ENCODE results near the gene HEATR5A. TPM values are rescaled to one million over a fixed set of nuclear protein-coding genes. Genes with fewer than 3 reads are reported as not detected.
"Not testable (repeated sequence)": the region's sequence is repeated elsewhere in the genome, so short reads cannot be mapped to it uniquely, and the experiment has no call there.

HEATR5A gene
- total RNA-seq, 4 donors from 2014 or later, result 14.2 to 26.6 (median 17.0) TPM

DNA sequence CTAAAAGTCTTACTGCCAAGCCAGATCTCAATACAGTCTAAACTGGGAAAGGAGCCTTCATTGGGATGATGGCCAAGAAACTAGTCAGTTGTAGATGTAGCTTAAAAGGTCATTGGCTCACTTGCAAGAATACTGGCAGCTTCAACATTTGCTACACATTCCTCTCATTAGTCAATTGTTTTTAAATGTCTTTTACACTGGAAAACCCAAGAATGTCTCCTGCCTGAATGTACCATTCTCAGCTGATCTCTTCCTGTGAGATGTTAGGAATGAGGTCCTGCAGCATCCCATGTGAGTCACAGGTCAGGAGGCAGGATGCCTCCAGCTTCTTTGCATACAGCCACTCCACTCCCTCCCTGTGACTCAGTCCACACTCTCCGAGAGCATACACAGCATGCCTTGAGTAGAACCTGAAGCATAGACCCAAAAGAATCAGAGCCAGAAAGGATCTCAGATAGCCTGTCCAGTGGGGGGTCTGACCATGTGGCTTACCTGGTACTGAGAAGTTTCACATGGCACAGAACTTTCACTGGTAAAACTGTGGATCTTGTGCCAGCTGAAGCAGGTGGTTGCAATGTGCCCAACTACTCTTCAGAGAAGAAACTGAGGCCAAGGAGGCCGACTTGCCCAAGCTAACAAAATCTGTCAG is 156.7 kb downstream of the HEATR5A start:
- intact Hi-C loops (cut with DNase I), result no loop called here
- H3K4me3 ChIP-seq, result no peak overlapping the region
- DNase-seq, result no peak

DNA sequence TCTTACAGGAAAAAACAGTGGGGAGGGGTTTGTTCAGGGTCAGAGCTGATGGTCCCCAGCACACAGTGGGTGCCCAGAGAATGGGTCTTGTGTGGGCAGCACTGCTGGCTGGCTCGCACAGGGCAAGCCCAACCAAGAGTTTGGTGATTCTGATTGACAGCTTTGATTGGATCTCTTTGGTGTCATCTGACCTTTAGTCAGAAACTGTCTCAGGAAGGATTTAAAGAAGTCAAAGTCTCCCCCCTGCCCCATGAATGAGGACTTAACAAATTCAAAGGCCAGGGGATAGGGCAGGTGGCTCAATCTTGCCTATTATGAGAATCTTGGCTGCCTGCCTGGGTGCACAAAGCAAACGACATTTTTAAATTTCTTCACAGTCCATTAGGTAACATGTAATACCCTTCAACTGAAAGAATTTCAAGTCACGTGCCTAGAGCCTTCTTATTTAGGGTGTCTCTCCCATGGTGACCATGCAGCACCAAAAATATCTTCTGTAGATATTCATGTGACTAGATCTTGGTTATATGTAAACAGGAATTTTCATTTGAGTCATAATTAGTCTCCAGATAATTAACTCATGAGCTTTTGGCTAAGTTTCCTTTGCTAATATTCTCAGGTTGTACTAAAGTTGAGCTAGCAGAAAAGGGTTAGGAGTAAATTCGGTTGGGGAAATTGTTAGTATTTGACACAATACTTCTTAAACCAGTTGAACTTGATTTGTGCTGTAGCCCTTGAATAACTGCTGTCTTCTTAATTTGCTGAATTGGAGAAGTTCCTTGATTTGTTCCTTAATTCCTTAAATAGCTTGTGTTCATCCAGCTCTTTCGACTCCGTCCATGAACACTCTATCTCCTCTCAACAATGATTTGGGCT is 158.3 kb downstream of the HEATR5A start:
- DNase-seq, result no peak
- H3K27me3 ChIP-seq, result no peaks in the 10 kb centered on the region
- H3K36me3 ChIP-seq, result no peaks in the 10 kb centered on the region
- peaks cover 20 to 54% (median 27%) of the 10 kb centered on the region in 3 donors for H3K4me1 ChIP-seq
- H3K4me3 ChIP-seq, result no peak overlapping the region
- TF ChIP-seq, protein P1, sequence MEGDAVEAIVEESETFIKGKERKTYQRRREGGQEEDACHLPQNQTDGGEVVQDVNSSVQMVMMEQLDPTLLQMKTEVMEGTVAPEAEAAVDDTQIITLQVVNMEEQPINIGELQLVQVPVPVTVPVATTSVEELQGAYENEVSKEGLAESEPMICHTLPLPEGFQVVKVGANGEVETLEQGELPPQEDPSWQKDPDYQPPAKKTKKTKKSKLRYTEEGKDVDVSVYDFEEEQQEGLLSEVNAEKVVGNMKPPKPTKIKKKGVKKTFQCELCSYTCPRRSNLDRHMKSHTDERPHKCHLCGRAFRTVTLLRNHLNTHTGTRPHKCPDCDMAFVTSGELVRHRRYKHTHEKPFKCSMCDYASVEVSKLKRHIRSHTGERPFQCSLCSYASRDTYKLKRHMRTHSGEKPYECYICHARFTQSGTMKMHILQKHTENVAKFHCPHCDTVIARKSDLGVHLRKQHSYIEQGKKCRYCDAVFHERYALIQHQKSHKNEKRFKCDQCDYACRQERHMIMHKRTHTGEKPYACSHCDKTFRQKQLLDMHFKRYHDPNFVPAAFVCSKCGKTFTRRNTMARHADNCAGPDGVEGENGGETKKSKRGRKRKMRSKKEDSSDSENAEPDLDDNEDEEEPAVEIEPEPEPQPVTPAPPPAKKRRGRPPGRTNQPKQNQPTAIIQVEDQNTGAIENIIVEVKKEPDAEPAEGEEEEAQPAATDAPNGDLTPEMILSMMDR (IDR thresholded peaks at IDR 0.05), result no peak
- no peak for TF ChIP-seq POLR2A (IDR thresholded peaks at IDR 0.05)
- peak overlapping the region; percentile 76 to 93 (median 90) for H3K27ac ChIP-seq
- intact Hi-C loops (cut with DNase I), result no loop called here
- no peaks in the 10 kb centered on the region for H3K9me3 ChIP-seq
- WGBS, 2 donors, result 36 to 42% methylated on average over 6 of the region's 6 CpGs

More for the DNA sequence above, 156.7 kb downstream of the HEATR5A start:
- peak overlapping the region; percentile 76 to 93 (median 88) for H3K27ac ChIP-seq
- no peaks in the 10 kb centered on the region for H3K27me3 ChIP-seq
- WGBS, 2 donors, result 20 to 44% methylated on average over 1 to 2 of the region's 2 CpGs
- H3K9me3 ChIP-seq, result no peaks in the 10 kb centered on the region
- peak in 1 of 4 donors; percentile 22 for TF ChIP-seq POLR2A (IDR thresholded peaks at IDR 0.05)
- TF ChIP-seq, protein P1 (IDR thresholded peaks at IDR 0.05), result no peak
- H3K4me1 ChIP-seq, result peaks cover 20 to 54% (median 27%) of the 10 kb centered on the region in 3 donors
- no peaks in the 10 kb centered on the region for H3K36me3 ChIP-seq

DNA sequence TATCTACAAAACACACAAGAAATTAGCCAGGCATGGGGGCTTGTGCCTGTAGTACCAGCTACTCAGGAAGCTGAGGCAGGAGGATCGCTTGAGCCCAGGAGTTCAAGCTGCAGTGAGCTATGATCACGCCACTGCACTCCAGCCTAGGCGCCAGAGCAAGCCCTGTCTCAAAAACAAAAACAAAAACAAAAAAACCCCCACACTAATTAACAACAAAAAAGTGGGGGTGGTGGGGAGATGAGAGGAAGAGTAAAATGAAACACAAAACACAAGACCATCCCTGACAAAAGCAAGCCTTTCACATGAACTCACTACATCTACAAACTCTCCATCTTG is 158.9 kb downstream of the HEATR5A start:
- 93 to 94% methylated on average over 3 of the region's 3 CpGs for WGBS, 2 donors

DNA sequence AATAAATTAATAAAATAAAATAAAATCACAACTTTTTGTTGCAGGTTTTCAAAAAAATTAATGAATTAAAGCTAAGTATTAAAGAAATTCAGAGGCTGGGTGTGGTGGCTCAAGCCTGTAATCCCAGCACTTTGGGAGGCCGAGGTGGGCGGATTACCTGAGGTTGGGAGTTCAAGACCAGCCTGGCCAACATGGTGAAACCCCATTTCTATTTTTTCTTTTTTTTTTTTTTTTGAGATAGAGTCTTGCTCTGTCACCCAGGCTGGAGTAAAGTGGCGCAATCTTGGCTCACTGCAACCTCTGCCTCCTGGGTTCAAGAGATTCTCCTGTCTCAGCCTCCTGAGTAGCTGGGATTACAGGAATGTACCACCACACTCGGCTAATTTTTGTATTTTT is 161.3 kb downstream of the HEATR5A start:
- H3K4me3 ChIP-seq; H3K36me3 ChIP-seq; intact Hi-C loops (cut with DNase I); H3K9me3 ChIP-seq; DNase-seq; H3K27me3 ChIP-seq; H3K27ac ChIP-seq: not testable (repeated sequence)
- peaks cover 12 to 29% (median 26%) of the 10 kb centered on the region in 3 donors for H3K4me1 ChIP-seq
- 92 to 95% methylated on average over 3 to 4 of the region's 4 CpGs for WGBS, 2 donors

More for the DNA sequence above, 158.9 kb downstream of the HEATR5A start:
- intact Hi-C loops (cut with DNase I), result no loop called here
- Histone ChIP-seq H3K4me3 (no peak overlapping the region), H3K9me3 (no peaks in the 10 kb centered on the region), H3K27ac (peak overlapping the region; percentile 76 to 93 (median 90)), H3K36me3 (no peaks in the 10 kb centered on the region), H3K4me1 (peaks cover 20 to 54% (median 27%) of the 10 kb centered on the region in 3 donors), H3K27me3 (no peaks in the 10 kb centered on the region)
- TF ChIP-seq, protein P1 (IDR thresholded peaks at IDR 0.05), result no peak
- TF ChIP-seq POLR2A (IDR thresholded peaks at IDR 0.05), result no peak
- DNase-seq, result no peak

DNA sequence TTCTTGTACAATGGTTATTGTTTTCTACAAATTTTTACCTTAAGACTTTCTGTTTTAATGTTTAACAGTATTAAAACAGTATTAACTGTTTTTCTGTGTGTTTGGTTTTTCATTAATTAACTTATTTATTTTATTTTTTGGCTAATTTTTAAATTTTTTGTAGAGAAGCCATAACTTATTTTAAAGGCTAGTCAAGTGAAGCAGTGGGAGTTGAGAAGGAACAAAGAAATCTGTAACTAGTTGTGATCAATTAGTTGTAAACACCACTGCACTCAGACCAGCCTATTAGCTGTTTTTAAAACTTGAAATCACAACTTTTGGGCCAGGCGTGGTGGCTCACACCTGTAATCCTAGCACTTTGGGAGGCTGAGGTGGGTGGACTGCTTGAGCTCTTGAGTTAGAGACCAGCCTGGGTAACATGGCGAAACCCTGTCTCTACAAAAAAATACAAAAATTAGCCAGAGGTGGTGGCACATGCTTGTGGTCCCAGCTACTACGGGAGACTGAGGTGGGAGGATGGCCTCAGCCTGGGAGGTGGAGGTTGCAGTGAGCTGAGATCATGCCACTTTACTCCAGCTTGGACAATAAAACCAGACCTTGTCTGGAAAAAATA is 161.8 kb downstream of the HEATR5A start:
- Histone ChIP-seq H3K4me3 (no peak overlapping the region), H3K9me3 (no peaks in the 10 kb centered on the region), H3K27me3 (no peaks in the 10 kb centered on the region), H3K36me3 (no peaks in the 10 kb centered on the region), H3K27ac (no peak overlapping the region), H3K4me1 (peaks cover 7 to 24% (median 21%) of the 10 kb centered on the region in 3 donors)
- TF ChIP-seq POLR2A (IDR thresholded peaks at IDR 0.05), result no peak
- TF ChIP-seq, protein P1 (IDR thresholded peaks at IDR 0.05), result no peak
- no peak for DNase-seq
- WGBS, 2 donors, result 76 to 90% methylated on average over 2 to 3 of the region's 3 CpGs
- intact Hi-C loops (cut with DNase I), result no loop called here

DNA sequence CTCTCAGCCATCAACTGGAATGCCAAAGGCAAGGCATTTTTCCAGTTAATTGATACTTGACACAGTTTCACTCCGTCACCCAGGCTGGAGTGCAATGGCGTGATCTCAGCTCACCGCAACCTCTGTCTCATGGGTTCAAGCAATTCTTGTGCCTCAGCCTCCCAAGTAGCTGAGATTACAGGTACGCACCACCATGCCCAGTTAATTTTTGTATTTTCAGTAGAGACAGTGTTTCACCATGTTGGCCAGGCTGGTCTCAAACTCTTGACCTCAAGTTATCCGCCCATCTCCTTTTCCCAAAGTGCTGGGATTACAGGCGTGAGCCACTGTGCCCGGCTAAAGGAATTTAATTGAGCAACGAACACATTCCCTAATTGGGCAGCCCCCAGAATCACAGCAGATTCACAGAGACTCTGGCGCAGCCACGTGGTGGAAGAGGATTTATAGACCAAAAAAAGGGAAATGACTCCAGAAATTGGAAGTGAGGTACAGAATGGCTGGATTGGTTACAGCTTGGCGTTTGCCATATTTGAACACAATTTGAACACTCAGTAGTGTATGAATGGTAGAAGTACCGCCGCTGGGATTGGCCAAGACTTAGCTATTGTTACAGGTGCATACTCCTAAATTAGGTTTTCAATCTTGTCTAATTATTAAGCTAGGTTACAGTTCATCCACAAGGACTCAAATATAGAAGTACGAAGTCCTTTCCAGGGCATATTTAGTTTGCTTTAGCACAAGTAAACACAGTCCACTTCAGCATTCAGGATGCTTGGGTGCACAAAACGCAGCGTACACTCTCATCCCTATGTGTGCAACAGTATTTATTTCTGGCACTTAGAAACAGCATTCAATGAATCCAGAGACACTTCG is 162.6 kb downstream of the HEATR5A start:
- DNase-seq; H3K9me3 ChIP-seq; H3K4me3 ChIP-seq; H3K36me3 ChIP-seq; H3K27me3 ChIP-seq; H3K27ac ChIP-seq; intact Hi-C loops (cut with DNase I): not testable (repeated sequence)
- WGBS, 2 donors, result 85 to 88% methylated on average over 13 to 16 of the region's 17 CpGs
- H3K4me1 ChIP-seq, result peaks cover 7 to 17% (median 13%) of the 10 kb centered on the region in 3 donors

Measured in esophagus squamous epithelium (tissue), 5 donors.